OCI-LY7 (cell line): ENCODE results near the gene HSF2BP. TPM values are rescaled to one million over a fixed set of nuclear protein-coding genes. Genes with fewer than 3 reads are reported as not detected.

Experiments
- BruUV-seq: library from RNA; stranded (reverse); fragments of 400-500 nt; replicated peaks from 2 replicates; lab custom pipeline; 2021; lab: Mats Ljungman, UMichigan
- CTCF ChIA-PET: fragments of 300-600 bp; sonication (Branson Sonifier 250); formaldehyde crosslinking; loops from one replicate; lab custom pipeline; 2022; ENCODE audit warnings: antibody characterized with exemption; ENCODE audit not compliant: unreplicated experiment; lab: Charles Lee
- POLR2A ChIA-PET: fragments of 300-600 bp; sonication (Branson Sonifier 250); formaldehyde crosslinking; loops from one replicate; lab custom pipeline; 2022; ENCODE audit warnings: antibody characterized with exemption; lab: Charles Lee
- DNase-seq: peaks from one replicate; pipeline ENCODE4 v3.0.0-alpha.2; 2015; ENCODE audit warnings: low spot score
- H2AFZ ChIP-seq: fragments of 200-600 bp; sonication (generic), shearing (Covaris generic); 2 replicates; pipeline ENCODE4 v1.6.1; 2014; ENCODE audit warnings: mild to moderate bottlenecking, antibody characterized with exemption, low read length, moderate library complexity
- H3K27ac ChIP-seq: fragments of 200-600 bp; sonication (generic); 2 replicates; pipeline ENCODE4 v1.5.1; 2014; ENCODE audit warnings: mixed run types, low read depth, mild to moderate bottlenecking, moderate library complexity, low read length, inconsistent platforms; ENCODE audit not compliant: poor library complexity, severe bottlenecking
- H3K36me3 ChIP-seq: fragments of 200-600 bp; sonication (generic); 2 replicates; pipeline ENCODE4 v1.6.1; 2014; ENCODE audit warnings: mild to moderate bottlenecking, antibody characterized with exemption, low read length, moderate library complexity, mixed read lengths; ENCODE audit not compliant: insufficient read depth
- H3K4me1 ChIP-seq: fragments of 200-600 bp; sonication (generic); 2 replicates; pipeline ENCODE4 v1.5.1; 2014; ENCODE audit warnings: mild to moderate bottlenecking, low read length; ENCODE audit not compliant: insufficient read depth, poor library complexity, severe bottlenecking
- H3K4me2 ChIP-seq: fragments of 200-600 bp; sonication (generic); 2 replicates; pipeline ENCODE4 v1.6.1; 2014; ENCODE audit warnings: mild to moderate bottlenecking, low read length
- H3K4me3 ChIP-seq: fragments of 200-600 bp; sonication (generic); 2 replicates; pipeline ENCODE4 v1.5.1; 2014; ENCODE audit warnings: mild to moderate bottlenecking, low read depth, low read length; ENCODE audit not compliant: poor library complexity, severe bottlenecking
- H3K79me2 ChIP-seq: fragments of 200-600 bp; sonication (generic); 2 replicates; pipeline ENCODE4 v1.6.1; 2016; ENCODE audit warnings: low read depth, mild to moderate bottlenecking, low read length, moderate library complexity, mixed read lengths; ENCODE audit not compliant: insufficient read depth
- H3K9me2 ChIP-seq: fragments of 200-600 bp; sonication (generic); 2 replicates; pipeline ENCODE4 v1.6.1; 2016; ENCODE audit warnings: mild to moderate bottlenecking, low read length, mixed read lengths; ENCODE audit not compliant: insufficient read depth
- H3K9me3 ChIP-seq: fragments of 200-600 bp; sonication (generic); 2 replicates; pipeline ENCODE4 v1.6.1; 2014; ENCODE audit warnings: mild to moderate bottlenecking, mixed run types, low read length, mixed read lengths
- H4K20me1 ChIP-seq: fragments of 200-600 bp; sonication (generic); 2 replicates; pipeline ENCODE4 v1.6.1; 2014; ENCODE audit warnings: mild to moderate bottlenecking, antibody characterized with exemption, low read length, moderate library complexity, mixed read lengths; ENCODE audit not compliant: insufficient read depth
- CTCF ChIP-seq: fragments of 200-600 bp; sonication (generic); conservative IDR thresholded peaks from 2 replicates; pipeline ENCODE4 v1.5.1; 2014; ENCODE audit warnings: mild to moderate bottlenecking, antibody characterized with exemption, low read length, moderate library complexity, mixed read lengths
- EZH2phosphoT487 ChIP-seq: fragments of 200-600 bp; sonication (generic); IDR thresholded peaks from 2 replicates; pipeline ENCODE4 v1.6.1; 2018; ENCODE audit warnings: low read depth, borderline replicate concordance, mild to moderate bottlenecking, mixed run types, antibody characterized with exemption, low read length, moderate library complexity, mixed read lengths
- intact Hi-C: fragments of 100-400 bp; cut with micrococcal nuclease; formaldehyde crosslinking; loops from one replicate; pipeline ENCODE4 v1.10.0; 2022; ENCODE audit not compliant: unreplicated experiment
- total RNA-seq, 2 experiments: library from RNA; depleted of rRNA in 1 of 2; stranded (reverse); fragments of >200 nt in 1 of 2; shearing (Covaris generic) in 1 of 2; gene quantifications; 2 replicates each; pipeline ENCODE4 v1.2.3, GENCODE V29; 2014 to 2022

The HSF2BP gene
- total RNA-seq, 2 experiments from 2014 or later: 3.5 to 5.1 TPM

GRCh38 chr21:43657355-43658087 is 1.8 kb downstream of the HSF2BP start:
- Histone ChIP-seq H3K27ac (no peak overlapping the region), H3K4me1 (peaks cover 24% of the 10 kb centered on the region), H3K4me2 (no peak overlapping the region), H3K9me2 (no peaks in the 10 kb centered on the region), H3K36me3 (peaks cover 18% of the 10 kb centered on the region), H3K9me3 (no peaks in the 10 kb centered on the region), H2AFZ (no peak overlapping the region), H4K20me1 (peaks cover 19% of the 10 kb centered on the region), H3K79me2 (peaks cover 31% of the 10 kb centered on the region), H3K4me3 (no peak overlapping the region)
- intact Hi-C loops: loop anchor here (10.0 kb wide), 1 partner anchor 1003 kb away; the partner anchor contains the start of gene PDE9A
- ChIA-PET CTCF (no interaction called here), POLR2A (interaction anchor here (0.6 kb wide), 1 partner anchor 30 kb away, joined by 4 read pairs; no protein-coding TSS in a partner anchor)
- DNase-seq: no peak
- BruUV-seq: no TSS peak
- no peak for TF ChIP-seq CTCF
- no peak for TF ChIP-seq EZH2phosphoT487

DNA sequence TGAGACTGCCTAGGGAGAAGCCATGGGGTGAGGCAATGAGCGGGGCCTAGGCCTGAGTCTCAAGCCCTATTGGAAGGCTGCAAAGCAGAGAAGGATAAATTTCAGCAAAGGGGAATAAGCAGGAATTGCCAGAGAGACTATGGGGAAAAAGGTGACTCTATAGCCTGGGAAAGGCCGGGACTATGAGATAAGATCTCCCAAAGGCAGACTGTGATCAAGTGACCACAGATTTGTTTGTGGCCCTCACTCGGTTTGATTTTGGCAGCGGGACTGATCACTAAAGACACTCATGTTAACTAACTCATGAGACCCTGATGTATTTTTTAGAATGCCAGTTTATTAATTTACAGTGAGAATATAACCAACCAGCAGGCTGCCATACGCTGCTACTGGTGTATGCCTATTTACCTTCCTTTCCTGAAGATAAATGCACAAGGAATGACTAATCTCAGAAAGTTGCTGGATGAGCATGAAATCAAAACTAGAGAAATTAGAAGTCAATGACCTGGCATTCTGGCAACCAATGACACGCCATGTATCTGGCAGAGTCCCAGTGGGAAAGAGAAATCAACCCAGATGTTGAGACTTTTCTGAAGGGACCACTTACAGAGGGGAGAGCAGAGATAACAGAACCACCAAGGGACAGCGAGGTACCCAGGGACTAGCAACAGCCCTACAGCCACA is 4.3 kb downstream of the HSF2BP start:
- no TSS peak for BruUV-seq
- Histone ChIP-seq H2AFZ (no peak overlapping the region), H3K4me3 (no peak overlapping the region), H4K20me1 (no peaks in the 10 kb centered on the region), H3K9me2 (no peaks in the 10 kb centered on the region), H3K36me3 (no peaks in the 10 kb centered on the region; the same call in 1 of the 2 replicates), H3K9me3 (no peaks in the 10 kb centered on the region), H3K27ac (no peak overlapping the region), H3K79me2 (peaks cover 5% of the 10 kb centered on the region), H3K4me2 (no peak overlapping the region), H3K4me1 (peaks cover 6% of the 10 kb centered on the region)
- CTCF ChIA-PET: no interaction called here
- POLR2A ChIA-PET: no interaction called here
- TF ChIP-seq CTCF (no peak), EZH2phosphoT487 (no peak)
- intact Hi-C loops: loop anchor here (10.0 kb wide), 1 partner anchor 1000 kb away; the partner anchor contains the start of gene PDE9A
- no peak for DNase-seq
